H1 (cell line): Measurements from ENCODE around the gene MGAT5. TPM values are rescaled to one million over a fixed set of nuclear protein-coding genes. Genes with fewer than 3 reads are reported as not detected.

Experiments
- CTCF ChIA-PET: fragments of 300-600 bp; sonication (Branson Sonifier 250); formaldehyde crosslinking; loops from one replicate; lab custom pipeline; 2021; ENCODE audit not compliant: partially characterized antibody; lab: Charles Lee
- POLR2A ChIA-PET: fragments of 300-600 bp; sonication (Branson Sonifier 250); formaldehyde crosslinking; loops from one replicate; lab custom pipeline; 2021; ENCODE audit warnings: inconsistent platforms; ENCODE audit not compliant: partially characterized antibody; lab: Charles Lee
- DNase-seq, 2 experiments: peaks; one replicate each; pipeline versions ENCODE4 v3.0.0 to v3.0.0-alpha.2; 2010 to 2022; ENCODE audit warnings: low spot score in 2 of 2, low read depth in 1 of 2, mixed read lengths in 1 of 2
- FAIRE-seq: peaks from 2 replicates; lab custom pipeline; 2011; peaks lifted over from hg19 to GRCh38; lab: Jason Lieb, UNC
- H2AFZ ChIP-seq: 2 replicates; pipeline ENCODE4 v1.8.1; 2012; ENCODE audit warnings: low read length, inconsistent platforms
- H2AK5ac ChIP-seq: 2 replicates; pipeline ENCODE4 v1.6.1; 2013; ENCODE audit warnings: low read depth, low read length
- H2BK120ac ChIP-seq: replicated peaks from 2 replicates; pipeline ENCODE3; 2013; ENCODE audit warnings: low read depth, low read length, inconsistent platforms
- H2BK12ac ChIP-seq: 2 replicates; pipeline ENCODE4 v1.6.1; 2013; ENCODE audit warnings: low read depth, low read length
- H2BK15ac ChIP-seq: 2 replicates; pipeline ENCODE4 v1.6.1; 2013; ENCODE audit warnings: low read length
- H2BK20ac ChIP-seq: 2 replicates; pipeline ENCODE4 v1.6.1; 2013; ENCODE audit warnings: low read length
- H2BK5ac ChIP-seq: 2 replicates; pipeline ENCODE4 v1.6.1; 2013; ENCODE audit warnings: low read depth, low read length
- H3K14ac ChIP-seq: 2 replicates; pipeline ENCODE4 v1.6.1; 2013; ENCODE audit warnings: inconsistent platforms; ENCODE audit not compliant: insufficient read length
- H3K18ac ChIP-seq: 2 replicates; pipeline ENCODE4 v1.6.1; 2013; ENCODE audit warnings: low read length; ENCODE audit errors: extremely low read depth
- H3K23ac ChIP-seq: 2 replicates; pipeline ENCODE4 v1.6.1; 2013; ENCODE audit warnings: inconsistent platforms; ENCODE audit not compliant: insufficient read length
- H3K23me2 ChIP-seq: 2 replicates; pipeline ENCODE4 v1.6.1; 2013; ENCODE audit warnings: low read depth, low read length
- H3K27ac ChIP-seq: 2 replicates; pipeline ENCODE4 v1.6.1; 2011; ENCODE audit warnings: low read depth, low read length, inconsistent platforms
- H3K27me3 ChIP-seq, 4 experiments: replicated peaks in 1 of 4; 1 replicate in 1 of 4; 2 replicates in 3 of 4; pipeline versions ENCODE4 v1.6.1 to v1.8.1; 2011 to 2013; ENCODE audit warnings: low read length in 3 of 4, mild to moderate bottlenecking in 3 of 4, inconsistent platforms in 2 of 4, mixed read lengths in 2 of 4, moderate library complexity in 1 of 4; ENCODE audit not compliant: control insufficient read depth in 3 of 4, insufficient read depth in 3 of 4; ENCODE audit errors: extremely low read depth in 1 of 4
- H3K36me3 ChIP-seq, 4 experiments: 2 replicates each; pipeline versions ENCODE4 v1.6.1 to v1.8.1; 2011 to 2013; ENCODE audit warnings: mild to moderate bottlenecking in 4 of 4, low read length in 3 of 4, moderate library complexity in 2 of 4, control low read depth in 1 of 4, inconsistent platforms in 1 of 4; ENCODE audit not compliant: insufficient read depth in 4 of 4, control insufficient read depth in 2 of 4
- H3K4ac ChIP-seq: replicated peaks from 2 replicates; pipeline ENCODE3; 2013; ENCODE audit warnings: low read length, low read depth, mixed read lengths, inconsistent platforms; ENCODE audit not compliant: insufficient read length
- H3K4me1 ChIP-seq, 4 experiments: replicated peaks in 1 of 4; 1 replicate in 1 of 4; 2 replicates in 3 of 4; pipeline versions ENCODE4 v1.6.1 to v1.8.1; 2011 to 2013; ENCODE audit warnings: low read length in 3 of 4, inconsistent platforms in 2 of 4, mixed read lengths in 1 of 4; ENCODE audit not compliant: insufficient read depth in 4 of 4, control insufficient read depth in 3 of 4
- H3K4me2 ChIP-seq, 2 experiments: 2 replicates each; pipeline versions ENCODE4 v1.6.1 to v1.8.1; 2011 to 2013; ENCODE audit warnings: low read depth in 2 of 2, low read length in 2 of 2, control low read depth in 1 of 2, inconsistent platforms in 1 of 2, mild to moderate bottlenecking in 1 of 2; ENCODE audit not compliant: insufficient read depth in 1 of 2
- H3K4me3 ChIP-seq, 4 experiments: fragments of 200-600, 300-600 bp in 1 of 4; sonication (generic), shearing (Covaris generic), sonication (Bioruptor Twin) in 1 of 4; 2 replicates each; pipeline versions ENCODE4 v1.5.1 to v1.8.1; 2011 to 2016; ENCODE audit warnings: low read length in 4 of 4, low read depth in 3 of 4, control low read depth in 2 of 4, inconsistent platforms in 2 of 4, mild to moderate bottlenecking in 2 of 4, mixed read lengths in 1 of 4, moderate library complexity in 1 of 4; ENCODE audit not compliant: insufficient read depth in 2 of 4; ENCODE audit errors: extremely low read depth in 1 of 4
- H3K56ac ChIP-seq: replicated peaks from 2 replicates; pipeline ENCODE3; 2013; ENCODE audit warnings: low read depth, mild to moderate bottlenecking, mixed read lengths, low read length, inconsistent platforms; ENCODE audit not compliant: insufficient read length
- H3K79me1 ChIP-seq: 2 replicates; pipeline ENCODE4 v1.6.1; 2013; ENCODE audit warnings: low read depth, low read length, control low read depth
- H3K79me2 ChIP-seq, 2 experiments: 2 replicates each; pipeline versions ENCODE4 v1.6.1 to v1.8.1; 2012 to 2013; ENCODE audit warnings: low read length in 2 of 2, mild to moderate bottlenecking in 2 of 2, inconsistent platforms in 1 of 2; ENCODE audit not compliant: insufficient read depth in 2 of 2, control insufficient read depth in 1 of 2
- H3K9ac ChIP-seq, 4 experiments: replicated peaks in 1 of 4; 1 replicate in 1 of 4; 2 replicates in 3 of 4; pipeline versions ENCODE4 v1.6.1 to v1.8.1; 2011 to 2013; ENCODE audit warnings: low read depth in 3 of 4, low read length in 3 of 4, control low read depth in 2 of 4, mild to moderate bottlenecking in 2 of 4, moderate library complexity in 2 of 4, inconsistent platforms in 1 of 4; ENCODE audit errors: extremely low read depth in 1 of 4
- H3K9me3 ChIP-seq, 2 experiments: 2 replicates each; pipeline versions ENCODE4 v1.6.1 to v1.8.1; 2012 to 2013; ENCODE audit warnings: mild to moderate bottlenecking in 2 of 2, moderate library complexity in 2 of 2, control low read depth in 1 of 2, inconsistent platforms in 1 of 2, low read depth in 1 of 2, low read length in 1 of 2, mixed read lengths in 1 of 2; ENCODE audit not compliant: insufficient read depth in 2 of 2
- H4K20me1 ChIP-seq, 2 experiments: replicated peaks in 1 of 2; 2 replicates each; pipeline versions ENCODE3 to v1.8.1; 2011 to 2013; ENCODE audit warnings: inconsistent platforms in 2 of 2, low read length in 2 of 2, mild to moderate bottlenecking in 1 of 2; ENCODE audit not compliant: insufficient read depth in 2 of 2, control insufficient read depth in 1 of 2
- H4K5ac ChIP-seq: 2 replicates; pipeline ENCODE4 v1.6.1; 2013; ENCODE audit warnings: low read length, low read depth, mixed read lengths, inconsistent platforms; ENCODE audit not compliant: insufficient read length
- H4K8ac ChIP-seq: 2 replicates; pipeline ENCODE4 v1.8.0; 2013; ENCODE audit warnings: mild to moderate bottlenecking, moderate library complexity, low read length, inconsistent platforms; ENCODE audit not compliant: insufficient read depth; ENCODE audit errors: extremely low read depth
- H4K91ac ChIP-seq: replicated peaks from 2 replicates; pipeline ENCODE3; 2013; ENCODE audit warnings: low read length, mixed read lengths, inconsistent platforms; ENCODE audit not compliant: insufficient read length
- ATF3 ChIP-seq: IDR thresholded peaks from 2 replicates; pipeline ENCODE4 v1.6.1; 2011; ENCODE audit warnings: low read depth, mild to moderate bottlenecking, low read length; ENCODE audit not compliant: insufficient read depth
- CTCF ChIP-seq, 3 experiments: IDR thresholded peaks; 1 replicate in 2 of 3; 2 replicates in 1 of 3; pipeline versions ENCODE4 v1.5.1 to v1.6.1; 2011; ENCODE audit warnings: low read length in 3 of 3, mild to moderate bottlenecking in 3 of 3, inconsistent platforms in 2 of 3, low read depth in 1 of 3, moderate library complexity in 1 of 3; ENCODE audit not compliant: insufficient read depth in 1 of 3; ENCODE audit errors: control extremely low read depth in 1 of 3
- SP2 ChIP-seq: IDR thresholded peaks from 2 replicates; pipeline ENCODE4 v1.6.1; 2012; ENCODE audit warnings: mild to moderate bottlenecking, low read length, inconsistent platforms
- WGBS, 2 experiments: shearing (Covaris generic) in 1 of 2; methylation state at CpG; one replicate each; pipeline versions ENCODE4 v1.1.6 to v1.1.7; 2013 to 2015; ENCODE audit warnings: low lambda C conversion rate in 2 of 2, mixed read lengths in 2 of 2, inconsistent platforms in 1 of 2, low coverage in 1 of 2, missing lambda C conversion rate in 1 of 2; ENCODE audit not compliant: insufficient replicate concordance in 2 of 2, insufficient coverage in 1 of 2, insufficient read length in 1 of 2; ENCODE audit errors: extremely low coverage in 1 of 2, missing lambda C conversion rate in 1 of 2; 5-methylcytosine and 5-hydroxymethylcytosine counted together
- polyA plus RNA-seq, 7 experiments: library from polyadenylated mRNA; depleted of rRNA in 3 of 7; stranded (reverse) in 5 of 7; unstranded in 2 of 7; fragments of >200 nt in 5 of 7; fragments of 200-250 nt in 2 of 7; gene quantifications; 1 replicate in 5 of 7; 2 replicates in 1 of 7; 4 replicates in 1 of 7; pipeline versions ENCODE4 v1.2.1 to v1.2.3, GENCODE V29; 2011 to 2013; ENCODE audit warnings: missing spikeins in 2 of 7, mixed read lengths in 2 of 7
- total RNA-seq: library from RNA; stranded (reverse); fragmentation: NEBNext Ultra II Directional; extraction: Animal tissue kit (Norgen Biotek cat#: 25700); gene quantifications from 2 replicates; pipeline ENCODE4 v1.2.1, GENCODE V29; 2021

The MGAT5 gene
- total and polyA plus RNA-seq, 2 of the 8 experiments (the other 6 are each of a cell fraction or from before 2014, with no cell fraction given): 11.2 to 49.2 TPM

GRCh38 chr2:134401789-134402188 lies 147.9 kb downstream of the MGAT5 start:
- Histone ChIP-seq H3K9ac (no peak overlapping the region), H2BK5ac (no peak overlapping the region), H3K18ac (no peak overlapping the region), H3K9me3 (no peaks in the 10 kb centered on the region), H3K79me1 (no peaks in the 10 kb centered on the region), H3K27me3 (no peaks in the 10 kb centered on the region), H3K14ac (no peak overlapping the region), H4K91ac (no peak overlapping the region), H3K23ac (no peak overlapping the region), H2BK120ac (no peak overlapping the region), H4K20me1 (no peaks in the 10 kb centered on the region), H2BK20ac (no peak overlapping the region), H3K4me1 (no peaks in the 10 kb centered on the region; a peak in 2 of 7 replicates), H3K36me3 (peaks cover 0 to 9% (median 0%) of the 10 kb centered on the region in 4 experiments; a peak in 3 of 8 replicates), H3K4ac (no peak overlapping the region), H3K23me2 (no peaks in the 10 kb centered on the region), H2AK5ac (no peak overlapping the region), H2AFZ (no peak overlapping the region), H2BK15ac (no peak overlapping the region), H3K27ac (no peak overlapping the region), H2BK12ac (no peak overlapping the region), H3K4me3 (no peak overlapping the region), H3K56ac (no peak overlapping the region), H3K4me2 (no peak overlapping the region), H4K5ac (no peak overlapping the region), H3K79me2 (no peaks in the 10 kb centered on the region), H4K8ac (no peak overlapping the region)
- 88% methylated on average over 2 of the region's 2 CpGs; no CpG with 5 or more reads in 1 of the 2 experiments for WGBS, 2 experiments
- CTCF ChIA-PET: interaction anchor here (1.2 to 9.8 kb wide), 6 partner anchors 9 to 49 kb away, joined by 3 to 79 read pairs (median 4); no protein-coding TSS in a partner anchor
- TF ChIP-seq CTCF (IDR thresholded peaks at IDR 0.05; ENCODE audit: control extremely low read depth in 1 of 3, insufficient read depth in 1 of 3, low read depth in 1 of 3, low read length in 3 of 3): no peak
- no peak for TF ChIP-seq SP2
- TF ChIP-seq ATF3: no peak
- DNase-seq (no peak), FAIRE-seq (no peak)
- POLR2A ChIA-PET: no interaction called here
